ENCODE measurements around the gene SPCS1.

Gene SPCS1

GRCh38 chr3:52693071-52693470, 12.8 kb upstream of the SPCS1 start:
- no peak for DNase-seq (ENCODE audit: low read depth)
- no peak overlapping the region for H3K4me3 ChIP-seq (ENCODE audit: low read depth, low read length)

- H3K4me3 ChIP-seq (ENCODE audit: low read depth, low read length): no peak overlapping the region
- no peak for DNase-seq (ENCODE audit: low read depth)
These were observed 11.2 kb upstream of the SPCS1 start for GRCh38 chr3:52694528-52695189.

- no peak overlapping the region for H3K4me3 ChIP-seq (ENCODE audit: low read depth, low read length)
- DNase-seq (ENCODE audit: low read depth): no peak
These were observed 9.9 kb upstream of the SPCS1 start for GRCh38 chr3:52695798-52696671.

- no peak for DNase-seq (ENCODE audit: low read depth)
- H3K4me3 ChIP-seq (ENCODE audit: low read depth, low read length): no peak overlapping the region
These were observed 8.9 kb upstream of the SPCS1 start for GRCh38 chr3:52696830-52697631.

GRCh38 chr3:52697632-52697965, 8.3 kb upstream of the SPCS1 start:
- no peak overlapping the region for H3K4me3 ChIP-seq (ENCODE audit: low read depth, low read length)
- no peak for DNase-seq (ENCODE audit: low read depth)

- no peak for DNase-seq (ENCODE audit: low read depth)
- H3K4me3 ChIP-seq (ENCODE audit: low read depth, low read length): no peak overlapping the region
These were observed 2.6 kb upstream of the SPCS1 start for GRCh38 chr3:52703341-52703740.

GRCh38 chr3:52704611-52705437, 1.1 kb upstream of the SPCS1 start:
- no peak for DNase-seq (ENCODE audit: low read depth)
- H3K4me3 ChIP-seq (ENCODE audit: low read depth, low read length): peak overlapping the region; percentile 99

GRCh38 chr3:52705438-52705687, 543 bp upstream of the SPCS1 start:
- DNase-seq (ENCODE audit: low read depth): no peak
- H3K4me3 ChIP-seq (ENCODE audit: low read depth, low read length): peak overlapping the region; percentile 99

- DNase-seq (ENCODE audit: low read depth): no peak
- no peak overlapping the region for H3K4me3 ChIP-seq (ENCODE audit: low read depth, low read length)
These were observed 1.7 kb downstream of the SPCS1 start for GRCh38 chr3:52707585-52707984.

- no peak overlapping the region for H3K4me3 ChIP-seq (ENCODE audit: low read depth, low read length)
- DNase-seq (ENCODE audit: low read depth): no peak
These were observed 4.6 kb downstream of the SPCS1 start for GRCh38 chr3:52710512-52710911.

GRCh38 chr3:52712291-52713212, 6.6 kb downstream of the SPCS1 start:
- no peak for DNase-seq (ENCODE audit: low read depth)
- H3K4me3 ChIP-seq (ENCODE audit: low read depth, low read length): no peak overlapping the region

GRCh38 chr3:52714335-52715302, 8.7 kb downstream of the SPCS1 start:
- H3K4me3 ChIP-seq (ENCODE audit: low read depth, low read length): no peak overlapping the region
- DNase-seq (ENCODE audit: low read depth): no peak

GRCh38 chr3:52715714-52716305, 9.9 kb downstream of the SPCS1 start:
- H3K4me3 ChIP-seq (ENCODE audit: low read depth, low read length): no peak overlapping the region
- DNase-seq (ENCODE audit: low read depth): no peak

- DNase-seq (ENCODE audit: low read depth): no peak
- no peak overlapping the region for H3K4me3 ChIP-seq (ENCODE audit: low read depth, low read length)
These were observed 13.7 kb downstream of the SPCS1 start for GRCh38 chr3:52719618-52720017.

- H3K4me3 ChIP-seq (ENCODE audit: low read depth, low read length): no peak overlapping the region
- DNase-seq (ENCODE audit: low read depth): no peak
These were observed 15.3 kb downstream of the SPCS1 start for GRCh38 chr3:52721002-52721729.

- H3K4me3 ChIP-seq (ENCODE audit: low read depth, low read length): no peak overlapping the region
- no peak for DNase-seq (ENCODE audit: low read depth)
These were observed 15.8 kb downstream of the SPCS1 start for GRCh38 chr3:52721730-52722008.

GRCh38 chr3:52722491-52722890, 16.6 kb downstream of the SPCS1 start:
- no peak overlapping the region for H3K4me3 ChIP-seq (ENCODE audit: low read depth, low read length)
- DNase-seq (ENCODE audit: low read depth): no peak

All from skeletal muscle cell (primary cell).